Fibroblast of lung (primary cell): ENCODE data around the gene STK32C.

Source experiments
- EZH2 ChIP-seq: IDR thresholded peaks from 2 replicates; pipeline ENCODE4 v1.5.1; 2012; ENCODE audit warnings: low read length, control low read depth, mild to moderate bottlenecking; ENCODE audit errors: missing control alignments
- TF ChIP-seq, protein P1 (sequence below), 2 donors: IDR thresholded peaks in 1 of 2; conservative IDR thresholded peaks in 1 of 2; 1 replicate in 1 of 2; 2 replicates in 1 of 2; pipeline ENCODE4 v1.5.1; 2011 to 2012; ENCODE audit warnings: low read length in 2 of 2, control low read depth in 1 of 2, inconsistent platforms in 1 of 2, low read depth in 1 of 2, mild to moderate bottlenecking in 1 of 2

DNA sequence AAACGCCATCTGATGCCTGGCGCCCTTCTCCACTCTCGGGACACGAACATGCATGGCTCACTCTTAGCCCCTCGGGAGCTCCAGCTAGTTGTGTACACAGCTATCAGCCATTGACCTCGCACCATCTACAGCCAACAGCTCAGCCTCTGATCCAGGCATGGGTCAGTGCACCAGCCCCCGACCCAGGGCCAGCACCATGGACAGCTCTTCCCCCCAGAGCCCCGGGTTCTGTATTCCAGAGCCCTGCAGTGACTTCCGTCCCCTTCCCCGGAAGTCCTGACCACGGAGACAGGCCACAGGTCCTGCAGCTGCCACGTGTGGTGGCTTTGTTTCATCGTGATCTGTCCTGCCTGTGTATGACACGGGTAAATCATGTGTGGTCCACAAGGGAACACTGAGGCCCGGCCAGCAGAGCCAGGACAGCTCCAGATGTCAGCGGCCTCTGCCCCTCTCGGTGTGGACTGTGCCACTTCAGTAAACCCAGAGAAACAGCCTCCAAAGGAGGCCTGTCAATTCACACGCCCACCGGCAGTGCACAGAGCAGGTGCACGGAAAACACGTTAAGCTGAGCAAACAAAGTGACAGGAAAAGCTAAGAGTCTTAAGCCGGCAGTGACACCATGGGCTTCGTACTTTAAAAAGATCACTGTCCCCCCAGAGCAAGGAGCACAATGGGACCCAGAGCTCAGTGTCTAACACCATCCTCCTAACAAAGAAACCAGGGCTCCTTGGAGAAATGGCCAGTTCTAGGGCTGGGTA lies 13.0 kb downstream of the STK32C start:
- TF ChIP-seq, protein P1, sequence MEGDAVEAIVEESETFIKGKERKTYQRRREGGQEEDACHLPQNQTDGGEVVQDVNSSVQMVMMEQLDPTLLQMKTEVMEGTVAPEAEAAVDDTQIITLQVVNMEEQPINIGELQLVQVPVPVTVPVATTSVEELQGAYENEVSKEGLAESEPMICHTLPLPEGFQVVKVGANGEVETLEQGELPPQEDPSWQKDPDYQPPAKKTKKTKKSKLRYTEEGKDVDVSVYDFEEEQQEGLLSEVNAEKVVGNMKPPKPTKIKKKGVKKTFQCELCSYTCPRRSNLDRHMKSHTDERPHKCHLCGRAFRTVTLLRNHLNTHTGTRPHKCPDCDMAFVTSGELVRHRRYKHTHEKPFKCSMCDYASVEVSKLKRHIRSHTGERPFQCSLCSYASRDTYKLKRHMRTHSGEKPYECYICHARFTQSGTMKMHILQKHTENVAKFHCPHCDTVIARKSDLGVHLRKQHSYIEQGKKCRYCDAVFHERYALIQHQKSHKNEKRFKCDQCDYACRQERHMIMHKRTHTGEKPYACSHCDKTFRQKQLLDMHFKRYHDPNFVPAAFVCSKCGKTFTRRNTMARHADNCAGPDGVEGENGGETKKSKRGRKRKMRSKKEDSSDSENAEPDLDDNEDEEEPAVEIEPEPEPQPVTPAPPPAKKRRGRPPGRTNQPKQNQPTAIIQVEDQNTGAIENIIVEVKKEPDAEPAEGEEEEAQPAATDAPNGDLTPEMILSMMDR (conservative IDR thresholded peaks at IDR 0.05 in 1 of 2, IDR thresholded peaks at IDR 0.05 in 1 of 2; ENCODE audit: low read depth in 1 of 2, low read length in 2 of 2), result no peak
- no peak for TF ChIP-seq EZH2
